Activated B cell treated with CpG ODN at 0.5 μM for 24 hours (primary cell): ENCODE data around the gene SRGAP3. TPM values are rescaled to one million over a fixed set of nuclear protein-coding genes. Genes with fewer than 3 reads are reported as not detected.
"Not testable (repeated sequence)": the region's sequence is repeated elsewhere in the genome, so short reads cannot be mapped to it uniquely, and the experiment has no call there.

Experiments used
- ATAC-seq: fragments of 200-7000 bp; cut with Tn5 transposase; one replicate; pipeline ENCODE4 v1.10.0; 2021; ENCODE audit warnings: low read depth, mild to moderate bottlenecking, moderate library complexity
- CTCF ChIA-PET: fragments of 350-600 bp; sonication (Branson Sonifier 250); formaldehyde crosslinking; loops from one replicate; lab custom pipeline; 2021; ENCODE audit warnings: antibody characterized with exemption; lab: Charles Lee
- POLR2A ChIA-PET: fragments of 350-600 bp; sonication (Branson Sonifier 250); formaldehyde crosslinking; loops from one replicate; lab custom pipeline; 2021; ENCODE audit warnings: antibody characterized with exemption; lab: Charles Lee
- DNase-seq: peaks from one replicate; pipeline ENCODE4 v3.0.0; 2022
- H3K27ac Mint-ChIP-seq: one replicate; pipeline ENCODE4 v1.8.0; 2020; ENCODE audit warnings: mixed read lengths
- H3K27me3 Mint-ChIP-seq: one replicate; pipeline ENCODE4 v1.8.0; 2021; ENCODE audit warnings: mixed read lengths
- H3K36me3 Mint-ChIP-seq: one replicate; pipeline ENCODE4 v1.8.0; 2021; ENCODE audit warnings: low read depth, mixed read lengths
- H3K4me1 Mint-ChIP-seq: one replicate; pipeline ENCODE4 v1.8.0; 2021; ENCODE audit warnings: mixed read lengths
- H3K4me3 Mint-ChIP-seq: one replicate; pipeline ENCODE4 v1.8.0; 2020; ENCODE audit warnings: mild to moderate bottlenecking, mixed read lengths
- H3K9me3 Mint-ChIP-seq: one replicate; pipeline ENCODE4 v1.8.0; 2020; ENCODE audit warnings: mixed read lengths
- intact Hi-C: fragments of 100-400 bp; cut with micrococcal nuclease; formaldehyde crosslinking; loops from one replicate; pipeline ENCODE4 v1.15.1; 2024
- total RNA-seq: library from RNA; stranded (reverse); gene quantifications from 2 replicates; pipeline ENCODE4 v1.2.3, GENCODE V29; 2022
- TF ChIP-seq, protein P1 (sequence below): fragments of 200-600 bp; IDR thresholded peaks from one replicate; pipeline ENCODE4 v1.8.0; 2022; ENCODE audit warnings: antibody characterized with exemption, mild to moderate bottlenecking

The SRGAP3 gene
- total RNA-seq, 1 donor from 2014 or later: 0.58 TPM

DNA sequence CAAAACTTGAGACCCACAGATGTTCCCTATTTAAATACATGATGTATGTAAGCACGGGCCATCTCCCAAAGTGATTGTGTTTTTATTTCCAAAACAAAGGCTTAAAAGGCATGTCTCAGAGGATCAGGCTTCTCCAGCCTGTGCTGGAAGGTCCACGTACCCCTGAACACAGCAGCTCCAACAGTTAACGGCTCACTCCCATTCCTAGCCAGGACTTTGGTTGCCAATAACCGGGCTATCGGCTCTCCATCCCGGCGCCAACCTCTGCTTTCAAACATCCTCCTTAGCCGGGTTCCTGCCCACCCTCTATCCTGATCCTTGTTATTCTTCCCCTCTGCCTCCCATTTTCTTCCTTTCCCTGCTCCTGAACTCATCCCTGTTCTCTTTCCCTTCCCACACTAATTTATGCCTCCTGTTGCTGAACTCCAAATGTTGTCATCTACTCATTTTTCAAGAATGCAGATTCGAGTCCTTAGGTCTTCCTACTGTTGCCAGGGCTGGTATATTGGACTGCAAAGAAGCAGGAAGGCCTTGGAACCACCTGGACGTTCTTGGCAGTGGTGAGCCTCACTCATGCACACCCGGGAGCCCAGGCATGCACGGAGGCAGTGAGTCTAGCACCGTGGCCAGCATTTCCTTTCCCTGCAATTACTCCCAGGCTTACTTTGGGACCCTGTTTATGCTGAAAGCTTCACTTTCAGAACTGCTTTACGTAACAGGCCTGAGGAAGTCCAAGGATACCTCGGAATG, 157.8 kb downstream of the SRGAP3 start:
- DNase-seq (no peak), ATAC-seq (no peak)
- Mint-ChIP-seq H3K4me1 (no peaks in the 10 kb centered on the region), H3K27ac (no peak overlapping the region), H3K27me3 (no peaks in the 10 kb centered on the region), H3K9me3 (no peaks in the 10 kb centered on the region), H3K36me3 (no peaks in the 10 kb centered on the region), H3K4me3 (no peak overlapping the region)
- TF ChIP-seq, protein P1, sequence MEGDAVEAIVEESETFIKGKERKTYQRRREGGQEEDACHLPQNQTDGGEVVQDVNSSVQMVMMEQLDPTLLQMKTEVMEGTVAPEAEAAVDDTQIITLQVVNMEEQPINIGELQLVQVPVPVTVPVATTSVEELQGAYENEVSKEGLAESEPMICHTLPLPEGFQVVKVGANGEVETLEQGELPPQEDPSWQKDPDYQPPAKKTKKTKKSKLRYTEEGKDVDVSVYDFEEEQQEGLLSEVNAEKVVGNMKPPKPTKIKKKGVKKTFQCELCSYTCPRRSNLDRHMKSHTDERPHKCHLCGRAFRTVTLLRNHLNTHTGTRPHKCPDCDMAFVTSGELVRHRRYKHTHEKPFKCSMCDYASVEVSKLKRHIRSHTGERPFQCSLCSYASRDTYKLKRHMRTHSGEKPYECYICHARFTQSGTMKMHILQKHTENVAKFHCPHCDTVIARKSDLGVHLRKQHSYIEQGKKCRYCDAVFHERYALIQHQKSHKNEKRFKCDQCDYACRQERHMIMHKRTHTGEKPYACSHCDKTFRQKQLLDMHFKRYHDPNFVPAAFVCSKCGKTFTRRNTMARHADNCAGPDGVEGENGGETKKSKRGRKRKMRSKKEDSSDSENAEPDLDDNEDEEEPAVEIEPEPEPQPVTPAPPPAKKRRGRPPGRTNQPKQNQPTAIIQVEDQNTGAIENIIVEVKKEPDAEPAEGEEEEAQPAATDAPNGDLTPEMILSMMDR: no peak
- ChIA-PET POLR2A (no interaction called here), CTCF (no interaction called here)
- intact Hi-C loops: no loop called here

DNA sequence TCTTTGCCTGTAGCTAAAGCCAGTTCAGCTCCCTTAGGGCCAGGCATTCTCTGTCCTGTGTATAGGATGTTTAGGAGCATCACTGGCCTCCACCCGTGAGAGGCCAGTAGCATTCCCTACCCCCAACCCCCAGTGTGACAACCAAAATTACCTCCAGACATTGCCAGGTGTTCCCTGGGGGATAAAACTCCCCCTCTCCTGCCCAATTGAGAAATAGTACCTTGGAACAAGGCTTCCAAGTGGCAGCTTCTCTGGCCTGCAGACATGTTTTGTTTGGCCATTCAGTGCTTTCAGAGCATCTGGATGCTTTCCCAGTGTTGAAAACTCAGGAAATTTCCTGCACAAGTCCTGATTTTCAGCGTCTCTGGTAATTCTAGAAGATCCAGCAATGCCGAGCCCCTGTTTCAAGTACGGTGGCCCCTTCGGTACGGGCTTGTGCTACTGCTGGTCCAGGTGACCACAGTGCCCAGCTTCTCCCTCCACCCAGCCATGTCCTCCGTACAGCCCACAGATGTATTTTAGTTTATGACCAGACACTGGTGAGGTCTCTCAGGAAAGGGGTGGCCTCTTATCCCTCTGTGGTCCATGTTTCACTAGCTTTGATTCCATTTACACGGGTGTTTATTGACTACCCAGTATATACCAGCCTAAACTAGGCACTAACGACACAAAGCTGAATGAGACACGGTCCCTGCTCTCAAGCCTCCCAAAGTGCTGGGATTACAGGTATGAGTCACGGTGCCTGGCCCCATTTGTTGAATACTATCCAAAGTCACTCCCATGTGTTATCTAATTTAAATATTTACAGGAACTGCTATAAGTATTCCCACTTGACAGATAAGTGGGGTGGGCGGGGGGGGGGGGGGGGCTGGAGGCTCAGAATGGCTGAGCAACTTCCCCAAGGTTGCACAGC, 160.7 kb downstream of the SRGAP3 start:
- H3K36me3 Mint-ChIP-seq: no peaks in the 10 kb centered on the region
- no peak overlapping the region for H3K27ac Mint-ChIP-seq
- intact Hi-C loops: no loop called here
- TF ChIP-seq, protein P1: no peak
- ChIA-PET CTCF (no interaction called here), POLR2A (no interaction called here)
- ATAC-seq (no peak), DNase-seq (no peak)
- H3K9me3 Mint-ChIP-seq: peaks cover 3% of the 10 kb centered on the region
- no peaks in the 10 kb centered on the region for H3K4me1 Mint-ChIP-seq
- H3K4me3 Mint-ChIP-seq: no peak overlapping the region
- no peaks in the 10 kb centered on the region for H3K27me3 Mint-ChIP-seq

DNA sequence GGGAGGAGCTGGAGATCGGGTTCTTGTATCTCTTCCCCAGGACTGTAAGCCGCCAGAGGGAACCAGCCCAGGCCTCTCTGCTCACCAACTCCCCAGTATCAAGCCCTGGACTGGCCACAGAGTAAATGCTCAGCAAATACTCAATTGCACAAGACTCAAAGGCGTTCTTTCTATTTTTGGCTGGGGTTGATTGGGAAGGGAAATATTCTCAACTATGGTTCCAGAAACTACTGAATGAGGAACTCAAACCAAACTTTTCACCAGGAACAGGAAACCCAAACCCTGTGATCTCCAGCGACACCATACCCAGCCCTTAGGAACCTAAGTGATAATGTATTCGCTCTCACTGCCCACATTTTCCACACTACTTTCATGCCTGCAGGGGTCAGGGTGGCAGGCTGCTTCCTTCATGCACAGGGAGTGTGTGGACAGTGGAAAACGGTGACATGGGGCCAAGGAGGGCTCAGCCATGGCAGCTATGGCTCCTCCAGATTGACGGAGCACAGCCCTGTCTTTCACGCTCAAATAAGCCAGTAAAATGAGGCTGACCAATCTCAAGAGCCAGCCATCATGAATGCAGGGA, 161.5 kb downstream of the SRGAP3 start:
- Mint-ChIP-seq H3K4me3 (no peak overlapping the region), H3K4me1 (no peaks in the 10 kb centered on the region), H3K9me3 (peaks cover 3% of the 10 kb centered on the region), H3K27ac (no peak overlapping the region), H3K36me3 (no peaks in the 10 kb centered on the region), H3K27me3 (no peaks in the 10 kb centered on the region)
- TF ChIP-seq, protein P1: no peak
- DNase-seq: no peak
- intact Hi-C loops: no loop called here
- CTCF ChIA-PET: no interaction called here
- POLR2A ChIA-PET: no interaction called here
- ATAC-seq: no peak

DNA sequence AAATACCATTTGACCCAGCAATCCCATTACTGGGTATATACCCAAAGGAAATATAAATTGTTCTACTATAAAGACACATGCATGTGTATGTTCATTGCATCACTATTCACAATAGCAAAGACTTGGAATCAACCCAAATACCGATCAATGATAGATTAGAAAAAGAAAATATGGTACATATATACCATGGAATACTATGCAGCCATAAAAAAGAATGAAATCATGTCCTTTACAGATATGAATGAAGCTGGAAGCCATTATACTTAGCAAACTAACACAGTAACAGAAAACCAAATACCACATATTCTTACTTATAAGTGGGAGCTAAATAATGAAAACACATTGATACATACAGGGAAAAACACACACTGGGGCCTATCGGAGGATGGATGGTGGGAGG, 164.0 kb downstream of the SRGAP3 start:
- POLR2A ChIA-PET, H3K27ac Mint-ChIP-seq, H3K9me3 Mint-ChIP-seq, DNase-seq, ATAC-seq, CTCF ChIA-PET, intact Hi-C loops, H3K4me3 Mint-ChIP-seq, H3K36me3 Mint-ChIP-seq, H3K27me3 Mint-ChIP-seq, H3K4me1 Mint-ChIP-seq: not testable (repeated sequence)

DNA sequence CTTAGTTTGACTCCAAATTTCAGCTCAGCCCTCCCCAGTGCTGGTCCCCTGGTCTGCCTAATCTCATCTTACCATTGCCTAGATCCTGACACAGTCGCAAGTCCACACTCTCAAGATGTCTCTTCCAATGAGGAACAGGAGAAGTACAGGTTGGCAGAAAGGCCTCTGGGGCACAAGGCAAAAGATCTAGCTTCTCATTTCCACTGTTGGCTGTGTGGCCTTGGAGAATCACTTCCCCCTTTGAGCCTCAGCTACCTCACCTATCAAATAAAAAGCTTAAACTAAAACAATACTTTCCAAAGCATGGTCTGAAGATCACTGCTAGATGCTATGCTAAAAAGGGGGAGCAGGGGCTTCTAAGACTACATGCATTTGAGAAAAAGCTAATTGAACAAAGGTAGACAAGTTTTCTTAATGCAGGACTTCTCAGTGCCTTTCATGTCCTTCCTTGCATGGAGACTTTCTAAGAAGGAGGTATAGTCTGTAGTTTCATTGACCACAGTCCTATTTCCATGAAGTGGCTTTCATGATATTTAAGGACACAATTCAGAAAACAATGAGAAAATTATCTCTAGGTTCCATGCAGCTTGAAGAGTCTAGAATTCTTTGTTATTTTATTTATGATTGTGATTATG, 168.1 kb downstream of the SRGAP3 start:
- H3K27ac Mint-ChIP-seq: no peak overlapping the region
- no peak for ATAC-seq
- H3K27me3 Mint-ChIP-seq: no peaks in the 10 kb centered on the region
- TF ChIP-seq, protein P1: no peak
- no peak for DNase-seq
- H3K36me3 Mint-ChIP-seq: no peaks in the 10 kb centered on the region
- ChIA-PET POLR2A (no interaction called here), CTCF (no interaction called here)
- intact Hi-C loops: no loop called here
- H3K9me3 Mint-ChIP-seq: peaks cover 3% of the 10 kb centered on the region
- no peak overlapping the region for H3K4me3 Mint-ChIP-seq
- H3K4me1 Mint-ChIP-seq: no peaks in the 10 kb centered on the region
